Hepatocyte (in vitro differentiated cells): Measurements from ENCODE around the gene VPS8. TPM values are rescaled to one million over a fixed set of nuclear protein-coding genes. Genes with fewer than 3 reads are reported as not detected.

Experiments used
- DNase-seq: peaks from one replicate; pipeline ENCODE4 v3.0.0-alpha.2; 2016; ENCODE audit warnings: low spot score
- H2AFZ ChIP-seq: fragments of 200-600 bp; sonication (generic); 2 replicates; pipeline ENCODE4 v1.6.0; 2016; ENCODE audit warnings: antibody characterized with exemption, mild to moderate bottlenecking
- H3K27ac ChIP-seq: fragments of 200-600 bp; sonication (generic); 2 replicates; pipeline ENCODE4 v1.5.1; 2016; ENCODE audit warnings: mild to moderate bottlenecking
- H3K27me3 ChIP-seq: fragments of 200-600 bp; sonication (generic); 2 replicates; pipeline ENCODE4 v1.6.1; 2016
- H3K36me3 ChIP-seq: fragments of 200-600 bp; sonication (generic); replicated peaks from 2 replicates; pipeline ENCODE4 v1.5.1; 2016; ENCODE audit warnings: low read depth; ENCODE audit not compliant: insufficient read depth
- H3K4me1 ChIP-seq: fragments of 200-600 bp; sonication (generic); 2 replicates; pipeline ENCODE4 v1.5.1; 2016; ENCODE audit warnings: mild to moderate bottlenecking, moderate library complexity; ENCODE audit not compliant: insufficient read depth
- H3K4me2 ChIP-seq: fragments of 200-600 bp; sonication (generic); 2 replicates; pipeline ENCODE4 v1.6.0; 2016
- H3K4me3 ChIP-seq: fragments of 200-600 bp; sonication (generic); 2 replicates; pipeline ENCODE4 v1.5.1; 2016; ENCODE audit warnings: mild to moderate bottlenecking
- H3K79me2 ChIP-seq: fragments of 200-600 bp; sonication (generic); 2 replicates; pipeline ENCODE4 v1.6.0; 2017; ENCODE audit warnings: mild to moderate bottlenecking
- H3K9me2 ChIP-seq: fragments of 200-600 bp; sonication (generic); replicated peaks from 2 replicates; pipeline ENCODE4 v1.6.0; 2017; ENCODE audit warnings: mild to moderate bottlenecking; ENCODE audit not compliant: insufficient read depth
- H3K9me3 ChIP-seq: fragments of 200-600 bp; sonication (generic); 2 replicates; pipeline ENCODE4 v1.5.1; 2016; ENCODE audit warnings: low read depth, mild to moderate bottlenecking
- H4K20me1 ChIP-seq: fragments of 200-600 bp; sonication (generic); 2 replicates; pipeline ENCODE4 v1.6.0; 2016; ENCODE audit warnings: mild to moderate bottlenecking; ENCODE audit not compliant: insufficient read depth, poor library complexity, severe bottlenecking
- CTCF ChIP-seq: fragments of 200-600 bp; sonication (generic); IDR thresholded peaks from 2 replicates; pipeline ENCODE4 v1.5.1; 2016; ENCODE audit warnings: antibody characterized with exemption, mild to moderate bottlenecking; ENCODE audit not compliant: poor library complexity
- EZH2 ChIP-seq: fragments of 200-600 bp; sonication (generic); IDR thresholded peaks from 2 replicates; pipeline ENCODE4 v1.6.1; 2016; ENCODE audit warnings: antibody characterized with exemption, mild to moderate bottlenecking, borderline replicate concordance
- EZH2phosphoT487 ChIP-seq: fragments of 200-600 bp; sonication (generic); IDR thresholded peaks from one replicate; pipeline ENCODE4 v1.6.1; 2018; ENCODE audit warnings: antibody characterized with exemption, mild to moderate bottlenecking, low read depth, moderate library complexity; ENCODE audit not compliant: unreplicated experiment, severe bottlenecking
- WGBS: methylation state at CpG from one replicate; pipeline ENCODE4 v1.1.6; 2016; ENCODE audit warnings: low lambda C conversion rate; ENCODE audit errors: missing lambda C conversion rate; 5-methylcytosine and 5-hydroxymethylcytosine counted together
- polyA plus RNA-seq: library from polyadenylated mRNA; unstranded; fragments of >200 nt; fragmentation: Nextera tagmentation; extraction: Ambion mirVana; gene quantifications from 2 replicates; pipeline ENCODE4 v1.2.1, GENCODE V29; 2016
- total RNA-seq: library from RNA; depleted of rRNA; stranded (reverse); fragments of >200 nt; gene quantifications from 2 replicates; pipeline ENCODE4 v1.2.3, GENCODE V29; 2014

VPS8 gene
- total and polyA plus RNA-seq, 2 experiments from 2014 or later, result 20.5 to 61.9 TPM

- DNase-seq, result no peak
- Histone ChIP-seq H3K4me2 (no peak overlapping the region), H3K4me3 (no peak overlapping the region), H3K27ac (no peak overlapping the region), H3K27me3 (no peaks in the 10 kb centered on the region), H3K9me3 (no peaks in the 10 kb centered on the region), H2AFZ (no peak overlapping the region), H3K4me1 (no peaks in the 10 kb centered on the region), H4K20me1 (no peaks in the 10 kb centered on the region), H3K79me2 (no peaks in the 10 kb centered on the region), H3K9me2 (no peaks in the 10 kb centered on the region), H3K36me3 (no peaks in the 10 kb centered on the region)
- TF ChIP-seq CTCF, result no peak
- TF ChIP-seq EZH2phosphoT487, result no peak
- no peak for TF ChIP-seq EZH2
- whole genome bisulfite sequencing, result 100% methylated on average over 2 of the region's 2 CpGs
Measured at GRCh38 chr3:185056908-185057307, 244.9 kb downstream of the VPS8 start.

- no peak overlapping the region for H2AFZ ChIP-seq
- TF ChIP-seq CTCF (no peak), EZH2 (no peak), EZH2phosphoT487 (no peak)
- no peaks in the 10 kb centered on the region for H3K9me3 ChIP-seq
- no peaks in the 10 kb centered on the region for H3K9me2 ChIP-seq
- H3K27ac ChIP-seq, result no peak overlapping the region
- no peaks in the 10 kb centered on the region for H4K20me1 ChIP-seq
- WGBS, result 100% methylated on average over 1 of the region's 1 CpG
- no peaks in the 10 kb centered on the region for H3K36me3 ChIP-seq
- no peak overlapping the region for H3K4me2 ChIP-seq
- H3K4me1 ChIP-seq, result no peaks in the 10 kb centered on the region
- no peaks in the 10 kb centered on the region for H3K79me2 ChIP-seq
- H3K27me3 ChIP-seq, result no peaks in the 10 kb centered on the region
- H3K4me3 ChIP-seq, result no peak overlapping the region
- DNase-seq, result no peak
Measured at GRCh38 chr3:185057829-185058228, 245.9 kb downstream of the VPS8 start.

- Histone ChIP-seq H3K27ac (no peak overlapping the region), H3K4me3 (no peak overlapping the region), H3K36me3 (no peaks in the 10 kb centered on the region), H3K27me3 (no peaks in the 10 kb centered on the region), H3K4me2 (no peak overlapping the region), H3K9me3 (no peaks in the 10 kb centered on the region), H4K20me1 (no peaks in the 10 kb centered on the region), H3K79me2 (no peaks in the 10 kb centered on the region), H3K4me1 (no peaks in the 10 kb centered on the region), H2AFZ (no peak overlapping the region), H3K9me2 (no peaks in the 10 kb centered on the region)
- 88% methylated on average over 2 of the region's 2 CpGs for WGBS
- DNase-seq, result no peak
- TF ChIP-seq EZH2phosphoT487 (no peak), EZH2 (no peak), CTCF (no peak)
Measured at GRCh38 chr3:185058796-185059195, 246.8 kb downstream of the VPS8 start.

GRCh38 chr3:185059766-185060165, 247.8 kb downstream of the VPS8 start:
- Histone ChIP-seq H3K4me3 (no peak overlapping the region), H3K9me2 (no peaks in the 10 kb centered on the region), H4K20me1 (no peaks in the 10 kb centered on the region), H3K4me2 (no peak overlapping the region), H3K27me3 (no peaks in the 10 kb centered on the region), H3K9me3 (no peaks in the 10 kb centered on the region), H3K27ac (no peak overlapping the region), H3K36me3 (no peaks in the 10 kb centered on the region), H2AFZ (no peak overlapping the region), H3K4me1 (no peaks in the 10 kb centered on the region), H3K79me2 (no peaks in the 10 kb centered on the region)
- DNase-seq, result no peak
- TF ChIP-seq CTCF (no peak), EZH2 (no peak)
- 91% methylated on average over 2 of the region's 2 CpGs for WGBS
